Keratinocyte (primary cell): ENCODE results near the gene HPS1. TPM values are rescaled to one million over a fixed set of nuclear protein-coding genes. Genes with fewer than 3 reads are reported as not detected.

ENCODE experiments used
- DNase-seq: peaks from one replicate; pipeline ENCODE4 v3.0.0-alpha.2; 2011; ENCODE audit warnings: low read depth, missing footprints, low spot score
- FAIRE-seq: peaks from 2 replicates; lab custom pipeline; 2011; peaks lifted over from hg19 to GRCh38; lab: Jason Lieb, UNC
- H2AFZ ChIP-seq: 2 replicates; pipeline ENCODE4 v1.6.0; 2012; ENCODE audit warnings: low read length, control low read depth, inconsistent platforms; ENCODE audit not compliant: control insufficient read depth
- H3K27ac ChIP-seq: 2 replicates; pipeline ENCODE4 v1.5.1; 2011; ENCODE audit warnings: low read length; ENCODE audit not compliant: control insufficient read depth, insufficient read depth
- H3K27me3 ChIP-seq: 3 replicates; pipeline ENCODE4 v1.6.0; 2011; ENCODE audit warnings: low read length; ENCODE audit not compliant: control insufficient read depth, insufficient read depth; ENCODE audit errors: extremely low read depth
- H3K36me3 ChIP-seq, 2 experiments: 2 replicates in 1 of 2; 3 replicates in 1 of 2; pipeline ENCODE4 v1.5.1; 2011; ENCODE audit warnings: low read length in 2 of 2, mild to moderate bottlenecking in 1 of 2; ENCODE audit not compliant: control insufficient read depth in 2 of 2, insufficient read depth in 2 of 2; ENCODE audit errors: extremely low read depth in 1 of 2
- H3K4me1 ChIP-seq: 3 replicates; pipeline ENCODE4 v1.5.1; 2011; ENCODE audit warnings: low read length; ENCODE audit not compliant: control insufficient read depth, insufficient read depth; ENCODE audit errors: extremely low read depth
- H3K4me2 ChIP-seq: 3 replicates; pipeline ENCODE4 v1.6.0; 2011; ENCODE audit warnings: low read depth, low read length; ENCODE audit not compliant: control insufficient read depth, insufficient read depth; ENCODE audit errors: extremely low read depth
- H3K4me3 ChIP-seq, 3 experiments: fragments of 200-600 bp in 1 of 3; sonication (generic) in 1 of 3; 2 replicates in 2 of 3; 3 replicates in 1 of 3; pipeline ENCODE4 v1.5.1; 2011 to 2016; ENCODE audit warnings: low read length in 3 of 3, mild to moderate bottlenecking in 3 of 3, control low read depth in 2 of 3, inconsistent platforms in 1 of 3, low read depth in 1 of 3, mixed read lengths in 1 of 3, mixed run types in 1 of 3, moderate library complexity in 1 of 3; ENCODE audit not compliant: control insufficient read depth in 2 of 3, insufficient read depth in 2 of 3; ENCODE audit errors: extremely low read depth in 1 of 3
- H3K79me2 ChIP-seq: 2 replicates; pipeline ENCODE4 v1.6.0; 2012; ENCODE audit warnings: low read length; ENCODE audit not compliant: control insufficient read depth, insufficient read depth
- H3K9ac ChIP-seq: 3 replicates; pipeline ENCODE4 v1.6.0; 2011; ENCODE audit warnings: low read length; ENCODE audit not compliant: control insufficient read depth, insufficient read depth; ENCODE audit errors: extremely low read depth
- H3K9me1 ChIP-seq: 3 replicates; pipeline ENCODE4 v1.6.0; 2011; ENCODE audit warnings: low read length; ENCODE audit not compliant: control insufficient read depth, insufficient read depth; ENCODE audit errors: extremely low read depth
- H3K9me3 ChIP-seq: 2 replicates; pipeline ENCODE4 v1.5.1; 2012; ENCODE audit warnings: low read depth, low read length; ENCODE audit not compliant: control insufficient read depth
- H4K20me1 ChIP-seq: 3 replicates; pipeline ENCODE4 v1.6.0; 2011; ENCODE audit warnings: low read length; ENCODE audit not compliant: control insufficient read depth, insufficient read depth; ENCODE audit errors: extremely low read depth
- CTCF ChIP-seq, 3 experiments: IDR thresholded peaks in 1 of 3; conservative IDR thresholded peaks in 1 of 3; optimal IDR thresholded peaks in 1 of 3; 2 replicates in 2 of 3; 3 replicates in 1 of 3; pipeline versions ENCODE3 to v1.5.1; 2011; ENCODE audit warnings: low read length in 3 of 3, mild to moderate bottlenecking in 3 of 3, moderate library complexity in 2 of 3, control low read depth in 1 of 3, inconsistent platforms in 1 of 3; ENCODE audit not compliant: insufficient read depth in 2 of 3; ENCODE audit errors: extremely low read depth in 1 of 3
- EZH2 ChIP-seq: IDR thresholded peaks from one replicate; pipeline ENCODE4 v1.6.1; 2012; ENCODE audit warnings: inconsistent platforms, mild to moderate bottlenecking, low read length, moderate library complexity
- dilution Hi-C: fragments of 300-500 bp; cut with MboI; formaldehyde crosslinking; loops from one replicate; pipeline ENCODE4 v1.7.0; 2020; ENCODE audit warnings: low sequenced_read_pairs; ENCODE audit not compliant: extremely low pct_ligation_motif_present
- polyA plus RNA-seq, 5 experiments: library from polyadenylated mRNA; depleted of rRNA in 3 of 5; stranded (reverse) in 3 of 5; stranded (forward) in 1 of 5; unstranded in 1 of 5; fragments of >200 nt; gene quantifications; 1 replicate in 1 of 5; 2 replicates in 3 of 5; 3 replicates in 1 of 5; pipeline versions ENCODE4 v1.2.1 to v1.2.3, GENCODE V29; 2011 to 2012; ENCODE audit warnings: missing spikeins in 2 of 5, low read depth in 1 of 5, low replicate concordance in 1 of 5

The HPS1 gene
- polyA plus RNA-seq, 1 donor (not counting 4 experiments of a cell fraction or from before 2014, with no cell fraction given) = 39.4 TPM

- Histone ChIP-seq H3K4me3 (no peak overlapping the region), H3K4me2 (no peak overlapping the region), H3K9ac (no peak overlapping the region), H3K36me3 (peaks cover 10 to 36% of the 10 kb centered on the region in 2 experiments), H4K20me1 (no peaks in the 10 kb centered on the region), H3K9me1 (no peaks in the 10 kb centered on the region), H3K27ac (no peak overlapping the region), H3K79me2 (no peaks in the 10 kb centered on the region), H3K4me1 (peaks cover under 1% of the 10 kb centered on the region), H2AFZ (no peak overlapping the region), H3K27me3 (no peaks in the 10 kb centered on the region), H3K9me3 (no peaks in the 10 kb centered on the region)
- dilution Hi-C loops = no loop called here
- TF ChIP-seq CTCF (optimal IDR thresholded peaks at IDR 0.05 in 1 of 3, IDR thresholded peaks at IDR 0.05 in 1 of 3, conservative IDR thresholded peaks at IDR 0.05 in 1 of 3; ENCODE audit: extremely low read depth in 1 of 3, insufficient read depth in 2 of 3, low read length in 3 of 3) (no peak), EZH2 (no peak)
- no peak for DNase-seq
- no peak for FAIRE-seq
Measured at GRCh38 chr10:98430427-98430826, 16.3 kb downstream of the HPS1 start.

DNA sequence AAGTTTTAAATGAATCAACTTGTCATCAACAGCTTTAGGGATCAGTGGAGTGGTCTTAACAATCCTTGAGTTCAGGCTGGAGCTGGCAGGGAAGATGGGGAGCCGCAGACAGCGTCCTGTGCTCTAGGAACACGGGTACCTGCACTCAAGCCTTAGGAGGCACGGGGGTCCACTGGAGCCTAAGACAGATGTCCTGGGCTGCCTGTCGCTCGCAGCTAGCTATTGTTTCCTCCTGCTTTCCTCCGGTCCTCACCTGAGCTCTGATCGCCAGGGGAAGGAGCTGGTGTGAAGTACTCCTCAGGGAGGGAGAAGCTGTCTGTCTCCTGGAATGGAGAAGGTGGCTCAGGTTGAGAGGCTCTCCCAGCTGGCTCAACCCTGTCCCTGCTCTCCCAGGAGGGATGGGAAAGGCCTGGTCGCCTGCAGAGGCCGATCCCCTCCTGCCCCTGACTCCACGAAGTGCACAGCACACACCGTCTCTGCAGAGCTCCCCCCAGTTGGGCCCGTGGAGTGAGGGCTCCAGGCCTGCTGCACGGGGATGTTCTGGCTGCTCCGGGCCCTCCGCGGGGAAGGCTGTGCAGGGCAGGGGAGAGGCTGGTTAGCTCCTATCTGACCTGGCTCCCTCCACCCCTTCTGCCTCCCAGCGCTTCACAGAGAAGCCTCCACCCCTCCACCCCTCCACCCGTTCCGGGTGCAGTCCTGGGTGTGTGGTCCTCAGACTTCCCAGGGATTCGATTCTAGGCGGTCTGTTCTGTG, 17.2 kb downstream of the HPS1 start:
- no peaks in the 10 kb centered on the region for H4K20me1 ChIP-seq
- H3K27ac ChIP-seq = no peak overlapping the region
- H3K4me1 ChIP-seq = peaks cover 6% of the 10 kb centered on the region
- TF ChIP-seq EZH2 (no peak), CTCF (optimal IDR thresholded peaks at IDR 0.05 in 1 of 3, IDR thresholded peaks at IDR 0.05 in 1 of 3, conservative IDR thresholded peaks at IDR 0.05 in 1 of 3; ENCODE audit: extremely low read depth in 1 of 3, insufficient read depth in 2 of 3, low read length in 3 of 3) (no peak)
- H3K4me2 ChIP-seq = no peak overlapping the region
- H3K9ac ChIP-seq = no peak overlapping the region
- DNase-seq = no peak
- peaks cover 10 to 34% of the 10 kb centered on the region in 2 experiments for H3K36me3 ChIP-seq
- H3K9me3 ChIP-seq = no peaks in the 10 kb centered on the region
- dilution Hi-C loops = no loop called here
- no peak for FAIRE-seq
- no peaks in the 10 kb centered on the region for H3K9me1 ChIP-seq
- H2AFZ ChIP-seq = no peak overlapping the region
- H3K27me3 ChIP-seq = no peaks in the 10 kb centered on the region
- H3K79me2 ChIP-seq = no peaks in the 10 kb centered on the region
- no peak overlapping the region for H3K4me3 ChIP-seq
